ENCODE results near the gene MBD1. TPM values are rescaled to one million over a fixed set of nuclear protein-coding genes. Genes with fewer than 3 reads are reported as not detected.

The MBD1 gene
- total and polyA plus RNA-seq, 10 of the 15 experiments (the other 5 are each of a cell fraction or from before 2014, with no cell fraction given), result 8.4 to 97.7 (median 59.9) TPM

DNA sequence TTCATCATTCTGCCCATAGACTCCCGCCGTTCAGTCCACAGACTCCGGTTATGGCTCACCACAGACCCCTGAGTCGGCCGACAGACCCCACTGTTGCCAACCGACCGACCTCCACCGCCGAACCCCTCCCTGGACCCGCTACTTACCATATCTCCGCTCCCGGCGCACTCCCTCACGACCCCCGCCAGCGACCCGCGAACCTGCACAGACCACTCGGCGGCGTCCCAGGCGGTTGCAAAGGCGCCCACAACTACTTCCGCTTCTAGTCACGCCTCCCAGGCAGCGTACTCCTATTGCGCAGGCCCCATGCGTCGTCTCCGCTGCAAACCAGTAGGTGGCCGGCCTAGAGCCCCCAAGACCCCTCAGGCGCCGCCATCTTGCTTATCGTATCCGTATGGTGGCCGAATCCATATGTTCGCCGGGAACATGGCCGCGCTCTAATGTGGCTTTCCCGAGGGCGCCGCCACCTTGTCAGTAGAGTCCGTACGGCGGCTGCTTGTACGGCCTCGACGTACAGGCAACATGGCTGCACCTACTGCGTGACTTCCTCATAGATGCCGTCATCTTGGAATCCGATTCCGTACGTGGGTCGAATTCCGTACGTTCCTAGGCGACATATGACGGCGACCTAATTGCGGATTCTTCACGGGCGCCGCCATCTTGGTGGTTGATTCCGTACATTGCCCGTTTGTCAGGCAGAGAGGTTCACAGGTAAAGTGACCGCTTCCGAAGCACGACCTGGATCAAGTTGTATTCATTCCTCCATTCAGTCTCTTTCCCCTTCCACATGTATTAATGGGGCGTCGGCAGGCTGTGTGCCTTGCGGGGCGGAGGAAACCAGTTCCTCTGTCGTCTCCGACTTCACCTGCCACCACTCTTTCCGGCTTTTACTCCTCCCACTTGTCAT lies 6.4 kb upstream of the MBD1 start, which contains the start of gene CXXC1 (continued):
- TF ChIP-seq ELK1 (IDR thresholded peaks at IDR 0.05; ENCODE audit: low read depth, low read length), result peak; percentile 60
- TF ChIP-seq RFX5 (IDR thresholded peaks at IDR 0.05; ENCODE audit: low read depth, low read length), result peak; percentile 66; the same call in 1 of the 2 replicates
- TF ChIP-seq ATF3 (IDR thresholded peaks at IDR 0.05; ENCODE audit: borderline replicate concordance, extremely low read depth, low read depth, low read length), result no peak
- TF ChIP-seq FOXM1 (IDR thresholded peaks at IDR 0.05; ENCODE audit: low read depth, low read length), result no peak
- no peak for TF ChIP-seq ZNF274 (IDR thresholded peaks at IDR 0.05; ENCODE audit: insufficient read depth, insufficient read length)
- peak; percentile 73; the same call in 1 of the 2 replicates for TF ChIP-seq SIN3A (IDR thresholded peaks at IDR 0.05; ENCODE audit: low read depth, low read length)
- TF ChIP-seq SIX5 (IDR thresholded peaks at IDR 0.05; ENCODE audit: low read depth, low read length, severe bottlenecking), result peak; percentile 96
- TF ChIP-seq STAT3 (IDR thresholded peaks at IDR 0.05; ENCODE audit: low read depth, low read length), result 0 out of 2 replicates have a peak, but pooled peaks have one; percentile 42
- no peak for TF ChIP-seq BCL11A (IDR thresholded peaks at IDR 0.05; ENCODE audit: low read depth, low read length)
- no peak for TF ChIP-seq IRF5 (IDR thresholded peaks at IDR 0.05; ENCODE audit: borderline replicate concordance)
- peak; percentile 79; the same call in 1 of the 2 replicates for TF ChIP-seq SMARCA5 (IDR thresholded peaks at IDR 0.05)
- TF ChIP-seq, protein P1, sequence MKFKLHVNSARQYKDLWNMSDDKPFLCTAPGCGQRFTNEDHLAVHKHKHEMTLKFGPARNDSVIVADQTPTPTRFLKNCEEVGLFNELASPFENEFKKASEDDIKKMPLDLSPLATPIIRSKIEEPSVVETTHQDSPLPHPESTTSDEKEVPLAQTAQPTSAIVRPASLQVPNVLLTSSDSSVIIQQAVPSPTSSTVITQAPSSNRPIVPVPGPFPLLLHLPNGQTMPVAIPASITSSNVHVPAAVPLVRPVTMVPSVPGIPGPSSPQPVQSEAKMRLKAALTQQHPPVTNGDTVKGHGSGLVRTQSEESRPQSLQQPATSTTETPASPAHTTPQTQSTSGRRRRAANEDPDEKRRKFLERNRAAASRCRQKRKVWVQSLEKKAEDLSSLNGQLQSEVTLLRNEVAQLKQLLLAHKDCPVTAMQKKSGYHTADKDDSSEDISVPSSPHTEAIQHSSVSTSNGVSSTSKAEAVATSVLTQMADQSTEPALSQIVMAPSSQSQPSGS (IDR thresholded peaks at IDR 0.05; ENCODE audit: low read length), result no peak
- TF ChIP-seq, protein P2, sequence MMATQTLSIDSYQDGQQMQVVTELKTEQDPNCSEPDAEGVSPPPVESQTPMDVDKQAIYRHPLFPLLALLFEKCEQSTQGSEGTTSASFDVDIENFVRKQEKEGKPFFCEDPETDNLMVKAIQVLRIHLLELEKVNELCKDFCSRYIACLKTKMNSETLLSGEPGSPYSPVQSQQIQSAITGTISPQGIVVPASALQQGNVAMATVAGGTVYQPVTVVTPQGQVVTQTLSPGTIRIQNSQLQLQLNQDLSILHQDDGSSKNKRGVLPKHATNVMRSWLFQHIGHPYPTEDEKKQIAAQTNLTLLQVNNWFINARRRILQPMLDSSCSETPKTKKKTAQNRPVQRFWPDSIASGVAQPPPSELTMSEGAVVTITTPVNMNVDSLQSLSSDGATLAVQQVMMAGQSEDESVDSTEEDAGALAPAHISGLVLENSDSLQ (IDR thresholded peaks at IDR 0.05), result peak; percentile 69; the same call in 1 of the 2 replicates
- TF ChIP-seq PAX5 (IDR thresholded peaks at IDR 0.05; ENCODE audit: borderline replicate concordance, low read depth, low read length), result peak; percentile 39; the same call in 1 of the 2 replicates
- no peak for TF ChIP-seq CHD1 (IDR thresholded peaks at IDR 0.05; ENCODE audit: low read depth, low read length)
- peak; percentile 30 for TF ChIP-seq RELA (IDR thresholded peaks at IDR 0.05; ENCODE audit: borderline replicate concordance, partially characterized antibody)
- TF ChIP-seq CEBPB (IDR thresholded peaks at IDR 0.05; ENCODE audit: borderline replicate concordance in 1 of 2, low read depth in 2 of 2, low read length in 2 of 2), result no peak
- peak; percentile 60; the same call in 1 of the 2 replicates for TF ChIP-seq SMAD5 (IDR thresholded peaks at IDR 0.05; ENCODE audit: low read depth)
- TF ChIP-seq TARDBP (IDR thresholded peaks at IDR 0.05; ENCODE audit: borderline replicate concordance), result peak; percentile 88
- TF ChIP-seq, protein P3, sequence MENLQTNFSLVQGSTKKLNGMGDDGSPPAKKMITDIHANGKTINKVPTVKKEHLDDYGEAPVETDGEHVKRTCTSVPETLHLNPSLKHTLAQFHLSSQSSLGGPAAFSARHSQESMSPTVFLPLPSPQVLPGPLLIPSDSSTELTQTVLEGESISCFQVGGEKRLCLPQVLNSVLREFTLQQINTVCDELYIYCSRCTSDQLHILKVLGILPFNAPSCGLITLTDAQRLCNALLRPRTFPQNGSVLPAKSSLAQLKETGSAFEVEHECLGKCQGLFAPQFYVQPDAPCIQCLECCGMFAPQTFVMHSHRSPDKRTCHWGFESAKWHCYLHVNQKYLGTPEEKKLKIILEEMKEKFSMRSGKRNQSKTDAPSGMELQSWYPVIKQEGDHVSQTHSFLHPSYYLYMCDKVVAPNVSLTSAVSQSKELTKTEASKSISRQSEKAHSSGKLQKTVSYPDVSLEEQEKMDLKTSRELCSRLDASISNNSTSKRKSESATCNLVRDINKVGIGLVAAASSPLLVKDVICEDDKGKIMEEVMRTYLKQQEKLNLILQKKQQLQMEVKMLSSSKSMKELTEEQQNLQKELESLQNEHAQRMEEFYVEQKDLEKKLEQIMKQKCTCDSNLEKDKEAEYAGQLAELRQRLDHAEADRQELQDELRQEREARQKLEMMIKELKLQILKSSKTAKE (IDR thresholded peaks at IDR 0.05; ENCODE audit: low read depth, poor library complexity, severe bottlenecking), result no peak
- TF ChIP-seq EED (IDR thresholded peaks at IDR 0.05; ENCODE audit: low read depth), result peak; percentile 46; the same call in 1 of the 2 replicates
- peak; percentile 84 for TF ChIP-seq STAT1 (conservative IDR thresholded peaks at IDR 0.05)

Measured in GM12878 (cell line).